ENCODE measurements around the gene DHRSX.
"Not testable (repeated sequence)": the region's sequence is repeated elsewhere in the genome, so short reads cannot be mapped to it uniquely, and the experiment has no call there.

Gene DHRSX

DNA sequence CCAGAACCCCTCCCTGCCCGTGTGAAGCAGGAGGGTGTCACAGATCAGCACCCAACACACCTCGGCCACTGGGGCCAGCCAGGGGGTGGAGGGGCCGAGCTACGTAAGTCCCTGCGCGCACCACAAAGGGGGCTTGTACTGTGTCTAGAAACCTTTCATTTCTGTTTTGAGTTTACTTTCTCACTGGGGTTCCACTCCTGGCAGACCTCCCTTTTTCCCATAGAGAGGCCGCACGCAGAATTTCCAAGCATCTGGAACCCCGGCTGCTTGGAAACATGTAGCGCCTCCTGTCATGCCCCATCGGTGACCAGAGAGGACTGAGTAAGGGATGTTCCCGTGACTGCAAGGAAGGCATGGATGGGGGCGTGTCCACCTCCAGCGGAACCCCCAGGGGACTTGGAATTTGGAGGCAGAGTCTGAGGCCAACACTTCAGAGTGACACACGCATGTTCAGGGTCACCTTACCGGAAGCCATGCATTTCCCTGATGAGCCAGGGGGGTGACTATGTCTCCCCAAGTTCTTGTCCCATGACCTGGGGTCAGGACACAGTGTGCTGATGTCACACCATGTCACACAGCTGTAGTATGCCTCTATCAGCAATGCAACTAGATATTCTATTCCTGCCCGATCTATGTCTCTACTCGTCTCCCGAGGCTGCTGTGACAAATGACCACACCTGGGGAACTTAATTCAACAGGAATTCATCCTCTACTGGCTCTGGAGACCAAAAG is 105.3 kb downstream of the DHRSX start:
- no peak for DNase-seq (ENCODE audit: low read depth)

DNA sequence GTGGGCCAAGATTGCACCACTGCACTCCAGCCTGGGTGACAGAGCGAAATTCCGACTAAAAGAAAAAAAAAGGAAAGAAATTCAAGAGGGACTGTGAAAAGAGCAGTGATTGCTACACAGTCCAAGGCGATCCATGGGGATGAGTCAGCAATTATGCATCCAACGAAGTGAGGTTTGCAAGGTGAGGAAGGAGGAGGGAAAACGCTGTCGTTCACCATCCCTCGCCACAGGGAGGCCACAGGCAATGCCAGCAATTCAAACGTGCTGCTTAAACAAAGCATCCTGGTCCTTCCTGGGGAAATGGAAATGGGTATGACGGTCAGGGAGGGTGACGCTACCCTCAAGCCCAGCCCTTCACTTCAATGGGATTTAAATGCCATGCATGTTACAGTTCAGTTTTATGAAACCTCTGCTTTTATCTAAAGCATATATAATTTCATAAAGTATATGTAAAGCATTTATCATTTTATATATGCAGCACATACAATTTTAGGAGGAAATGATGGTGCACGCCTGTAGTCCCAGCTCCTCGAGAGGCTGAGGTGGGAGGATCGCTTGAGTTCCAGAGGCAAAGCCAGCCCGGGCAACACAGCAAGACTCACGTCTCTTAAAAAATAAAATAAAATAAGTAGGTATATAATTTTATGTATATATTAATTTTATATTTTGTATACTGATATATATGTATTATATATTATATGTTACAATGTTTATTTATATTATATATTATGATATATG is 108.7 kb downstream of the DHRSX start:
- DNase-seq (ENCODE audit: low read depth): peak; percentile 73

DNA sequence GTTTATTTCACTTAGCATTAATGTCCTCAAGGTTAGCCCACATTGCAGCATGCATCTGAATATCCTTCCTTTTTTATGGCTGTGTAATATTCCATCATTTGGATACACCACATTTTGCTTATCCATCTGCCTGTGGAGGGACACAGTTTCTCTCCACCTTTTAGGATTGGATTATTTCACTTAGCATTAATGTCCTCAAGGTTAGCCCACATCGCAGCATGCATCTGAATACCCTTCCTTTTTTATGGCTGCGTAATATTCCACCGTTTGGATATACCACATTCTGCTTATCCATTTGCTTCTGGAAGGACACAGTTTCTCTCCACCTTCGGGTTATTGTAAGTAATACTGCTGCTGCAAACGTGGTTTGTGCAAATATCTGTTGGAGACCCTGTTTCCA is 110.0 kb downstream of the DHRSX start:
- no peak for DNase-seq (ENCODE audit: low read depth)

DNA sequence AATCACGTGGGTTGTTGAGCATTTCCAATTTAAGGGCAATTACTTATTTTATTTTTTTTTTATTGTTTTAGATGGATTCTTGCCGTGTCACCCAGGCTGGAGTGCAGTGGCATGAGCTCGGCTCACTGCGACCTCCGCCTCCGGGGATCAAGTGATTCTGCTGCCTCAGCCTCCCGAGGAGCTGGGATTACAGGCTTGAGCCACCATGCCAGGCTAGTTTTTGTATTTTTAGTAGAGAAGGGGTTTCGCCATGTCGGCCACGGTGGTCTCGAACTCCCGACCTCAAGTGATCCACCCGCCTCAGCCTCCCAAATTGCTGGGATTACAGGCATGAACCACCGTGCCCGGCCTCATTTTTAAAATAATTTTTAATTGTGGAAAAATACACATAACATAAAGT is 111.0 kb downstream of the DHRSX start:
- DNase-seq (ENCODE audit: low read depth): not testable (repeated sequence)

DNA sequence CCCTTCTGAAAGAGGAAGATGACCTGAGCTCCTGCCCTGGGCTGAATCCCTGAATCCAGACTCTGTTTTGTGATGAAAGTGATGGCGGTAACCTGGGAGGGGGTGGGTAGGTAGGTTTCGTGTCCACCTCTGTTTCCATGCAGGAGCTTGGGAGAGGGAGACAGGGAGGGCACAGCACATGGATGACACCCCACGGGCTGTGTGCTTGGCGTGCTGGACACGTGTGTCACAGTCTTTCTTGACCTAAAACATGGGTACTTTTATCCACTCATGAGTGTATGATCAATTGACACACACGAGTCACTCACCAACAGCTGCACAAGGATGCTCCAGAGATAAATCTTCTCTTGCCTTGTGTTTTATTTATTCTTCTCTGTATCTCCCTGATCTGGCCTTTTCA is 111.5 kb downstream of the DHRSX start:
- DNase-seq (ENCODE audit: low read depth): no peak

DNA sequence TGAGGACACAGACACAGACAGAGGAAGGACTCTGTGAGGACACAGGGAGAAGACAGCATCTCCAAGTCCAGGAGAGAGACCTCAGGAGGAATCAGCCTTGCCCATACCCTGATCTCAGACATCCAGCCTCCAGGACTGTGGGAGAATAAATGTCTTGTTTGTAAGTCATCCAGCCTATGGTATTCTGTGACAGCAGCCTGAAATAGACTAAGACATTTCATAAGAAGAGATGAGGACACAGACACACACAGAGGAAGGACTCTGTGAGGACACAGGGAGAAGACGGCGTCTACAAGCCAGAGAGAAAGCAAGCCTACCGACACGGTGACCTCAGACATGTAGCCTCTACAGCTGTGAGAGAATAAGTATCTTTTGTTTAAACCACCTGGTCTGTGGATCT is 112.1 kb downstream of the DHRSX start:
- DNase-seq (ENCODE audit: low read depth): no peak

DNA sequence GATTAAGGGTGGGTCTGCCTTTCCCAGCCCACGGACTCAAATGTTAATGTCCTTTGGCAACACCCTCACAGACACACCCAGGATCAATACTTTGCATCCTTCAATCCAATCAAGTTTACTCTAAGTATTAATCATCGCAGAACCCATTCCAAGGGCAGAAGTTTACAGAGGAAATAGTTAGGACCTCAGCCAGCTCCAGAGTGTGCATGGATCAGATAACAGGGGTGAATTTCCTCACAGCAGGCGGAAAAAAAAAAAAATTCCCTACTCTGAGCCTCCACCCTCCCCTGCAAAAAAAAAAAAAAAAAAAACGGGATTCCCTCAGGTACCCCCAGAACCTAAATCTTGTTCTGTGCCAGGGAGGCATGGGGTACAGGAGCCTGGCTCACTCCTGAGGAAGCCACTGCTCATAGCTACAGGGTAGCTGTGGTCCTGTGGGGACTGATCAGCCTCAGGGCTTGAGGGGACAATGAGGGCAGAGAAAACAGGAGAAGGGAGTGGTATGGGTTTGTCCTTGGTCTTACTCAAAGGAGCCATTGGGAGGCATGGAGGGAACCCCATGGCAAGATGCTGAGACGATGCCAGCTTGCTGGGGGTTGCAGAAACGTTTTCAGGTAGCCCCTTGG is 113.0 kb downstream of the DHRSX start:
- no peak for DNase-seq (ENCODE audit: low read depth)

DNA sequence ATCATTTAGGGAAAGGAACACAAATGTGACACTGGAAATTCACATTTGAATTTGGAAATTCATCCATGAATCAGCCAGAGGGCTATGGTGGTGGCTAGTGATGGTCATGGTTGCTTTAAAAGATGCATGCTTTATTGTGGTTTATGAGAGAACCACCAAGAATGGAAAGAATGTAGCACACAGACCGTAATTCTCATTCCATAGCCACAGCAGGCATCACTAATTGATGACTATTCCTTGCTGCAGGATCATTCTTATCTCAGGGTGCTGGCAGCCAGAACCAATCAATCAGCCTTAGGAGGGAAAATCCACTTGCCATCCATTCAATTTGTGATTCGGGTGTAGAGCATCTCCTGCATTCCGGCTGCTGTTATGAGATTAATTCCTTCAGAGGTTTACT is 115.6 kb downstream of the DHRSX start:
- no peak for DNase-seq (ENCODE audit: low read depth)

DNA sequence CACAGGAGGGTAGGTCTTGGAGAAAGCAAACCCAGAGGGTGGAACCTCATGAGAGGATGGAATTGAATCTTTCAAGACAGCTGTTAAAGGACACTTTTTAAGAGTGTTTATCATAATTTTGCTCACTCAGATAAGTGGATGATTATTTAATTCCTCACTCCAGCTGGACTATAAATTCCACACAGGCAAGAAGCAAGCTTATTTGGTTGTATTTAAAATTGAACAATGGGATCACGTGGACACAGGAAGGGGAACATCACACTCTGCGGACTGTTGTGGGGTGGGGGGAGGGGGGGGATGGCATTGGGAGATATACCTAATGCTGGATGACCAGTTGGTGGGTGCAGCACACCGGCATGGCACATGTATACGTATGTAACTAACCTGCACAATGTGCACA is 116.3 kb downstream of the DHRSX start:
- DNase-seq (ENCODE audit: low read depth): no peak

DNA sequence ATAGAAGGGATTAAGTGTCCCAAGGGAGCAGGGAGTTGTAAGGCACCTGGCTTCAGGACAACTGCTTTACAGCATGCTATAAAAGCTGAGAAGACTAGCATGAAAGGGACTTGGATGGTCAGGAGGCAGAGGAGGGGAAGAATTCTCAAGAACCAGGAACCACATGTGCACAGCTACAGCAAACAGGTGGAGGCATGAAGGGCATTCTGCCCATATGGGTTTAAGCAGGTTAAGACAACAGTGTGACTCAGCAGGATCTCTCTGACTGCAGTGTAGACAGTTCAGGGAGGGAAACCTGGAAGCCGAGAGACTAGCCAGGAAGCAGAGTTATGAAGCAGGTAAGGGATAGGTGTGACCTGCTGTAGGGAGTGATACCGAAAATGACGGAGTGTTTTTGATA is 117.0 kb downstream of the DHRSX start:
- no peak for DNase-seq (ENCODE audit: low read depth)

DNA sequence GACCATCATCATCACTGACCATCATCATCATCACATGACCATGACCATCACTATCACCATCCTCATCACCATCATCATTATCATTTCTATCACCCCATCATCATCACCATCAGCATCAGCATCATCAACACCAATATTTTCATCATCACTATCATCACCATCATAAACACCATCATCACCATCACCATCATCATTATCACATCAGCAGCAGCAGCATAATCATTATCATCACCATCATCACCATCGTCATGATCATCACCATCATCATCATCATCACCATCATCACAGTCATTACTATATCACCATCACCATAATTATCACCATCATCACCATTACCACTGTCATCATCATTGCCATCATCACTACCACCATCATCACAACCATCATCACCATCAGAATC is 117.6 kb downstream of the DHRSX start:
- DNase-seq (ENCODE audit: low read depth): no peak

DNA sequence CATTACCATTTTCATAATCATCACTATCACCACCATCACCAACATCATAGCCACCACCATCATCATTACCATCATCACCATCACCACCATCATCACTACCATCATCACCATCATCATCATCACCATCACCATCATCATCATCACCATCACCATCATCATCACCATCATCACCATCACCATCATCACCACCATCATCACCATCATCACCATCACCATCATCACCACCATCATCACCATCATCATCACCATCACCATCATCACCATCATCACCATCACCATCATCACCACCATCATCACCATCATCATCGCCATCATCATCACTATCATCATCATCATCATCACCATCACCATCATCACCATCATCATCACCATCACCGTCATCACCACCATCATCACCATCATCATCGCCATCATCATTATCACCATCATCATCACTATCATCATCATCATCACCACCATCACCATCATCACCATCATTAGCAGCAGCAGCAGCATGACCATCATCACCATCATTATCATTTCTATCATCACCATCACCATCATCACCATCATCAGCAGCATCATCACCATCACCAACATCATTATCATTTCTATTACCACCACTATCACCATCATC is 118.2 kb downstream of the DHRSX start:
- not testable (repeated sequence) for DNase-seq (ENCODE audit: low read depth)

DNA sequence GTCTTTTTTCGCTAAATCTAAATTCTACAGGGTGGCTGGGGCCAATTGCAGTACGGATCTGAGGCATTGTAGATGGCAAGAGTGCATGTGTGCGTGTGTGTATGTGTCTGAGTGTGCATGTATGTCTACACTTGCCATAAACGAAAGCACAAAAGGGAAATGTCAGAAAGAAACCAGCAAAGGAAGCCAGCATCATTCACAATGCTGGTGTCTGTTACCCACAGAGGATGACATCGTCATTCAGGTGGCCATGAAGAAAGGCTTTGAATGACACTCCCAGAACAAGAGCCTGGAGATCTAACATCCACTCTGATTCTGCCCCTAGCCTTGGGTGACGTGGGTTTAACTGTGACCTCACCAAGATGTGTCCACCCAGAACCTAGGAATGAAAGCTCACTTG is 124.6 kb downstream of the DHRSX start:
- no peak for DNase-seq (ENCODE audit: low read depth)

DNA sequence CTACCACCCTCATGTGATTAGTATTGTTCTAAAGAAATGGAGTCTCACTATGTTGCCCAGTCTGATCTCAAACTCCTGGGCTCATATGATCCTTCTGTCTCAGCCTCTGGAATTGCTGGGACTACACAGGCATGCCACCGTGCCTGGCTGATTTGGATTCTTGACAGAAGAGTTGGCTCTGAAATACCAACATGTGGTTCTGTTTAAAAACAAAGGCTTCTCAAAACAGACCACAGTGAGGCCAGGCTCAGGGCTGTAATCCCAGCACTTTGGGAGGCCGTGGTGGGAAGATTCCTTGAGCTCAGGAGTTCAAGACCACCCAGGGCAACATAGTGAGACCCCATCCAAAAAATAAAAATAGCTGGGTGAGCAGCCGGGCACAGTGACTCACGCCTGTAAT is 126.7 kb downstream of the DHRSX start:
- no peak for DNase-seq (ENCODE audit: low read depth)

DNA sequence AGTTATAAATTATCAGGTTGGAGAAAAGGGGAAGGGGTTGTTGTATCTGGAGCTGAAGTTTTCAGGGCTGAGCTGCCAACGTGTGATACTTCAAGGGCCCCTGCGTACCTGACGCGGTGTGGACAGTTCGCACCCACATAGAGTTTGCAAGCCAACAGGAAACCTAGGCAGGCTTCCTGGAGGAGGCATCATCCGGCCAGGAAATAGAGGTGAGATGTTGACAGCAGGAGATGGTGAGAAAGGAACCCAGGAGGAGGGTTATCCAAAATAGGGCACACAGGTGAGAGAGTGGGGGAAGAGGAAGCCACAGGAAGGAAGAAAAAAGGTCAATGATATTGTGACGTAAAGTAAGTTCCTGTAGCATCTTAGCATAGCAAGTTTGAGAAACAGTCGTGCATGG is 127.2 kb downstream of the DHRSX start:
- DNase-seq (ENCODE audit: low read depth): no peak

DNA sequence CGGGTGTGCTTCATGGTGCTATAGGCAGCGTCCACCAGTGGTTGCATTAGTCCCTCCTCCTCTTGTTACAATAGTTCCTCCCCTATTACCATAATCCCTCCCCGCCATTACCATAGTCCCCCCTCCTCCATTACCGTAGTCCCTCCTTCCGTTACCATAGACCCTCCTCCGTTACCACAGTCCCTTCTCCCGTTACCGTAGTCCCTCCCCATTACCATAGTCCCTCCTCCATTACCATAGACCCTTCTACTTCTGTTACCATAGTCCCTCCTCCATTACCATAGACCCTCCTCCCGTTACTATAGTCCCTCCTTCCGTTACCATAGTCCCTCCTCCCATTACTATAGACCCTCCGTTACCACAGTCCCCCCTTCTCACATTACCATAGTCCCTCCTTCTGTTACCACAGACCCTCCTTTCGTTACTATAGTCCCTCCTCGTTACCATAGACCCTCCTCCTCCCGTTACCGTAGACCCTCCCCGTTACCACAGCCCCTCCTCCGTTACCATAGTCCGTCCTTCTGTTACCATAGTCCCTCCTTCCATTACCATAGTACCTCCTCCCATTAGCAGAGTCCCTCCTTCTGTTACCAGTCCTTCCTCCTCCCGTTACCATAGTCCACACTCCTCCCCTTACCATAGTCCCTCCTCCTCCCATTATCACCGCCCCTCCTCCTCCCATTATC is 129.6 kb downstream of the DHRSX start:
- DNase-seq (ENCODE audit: low read depth): no peak

DNA sequence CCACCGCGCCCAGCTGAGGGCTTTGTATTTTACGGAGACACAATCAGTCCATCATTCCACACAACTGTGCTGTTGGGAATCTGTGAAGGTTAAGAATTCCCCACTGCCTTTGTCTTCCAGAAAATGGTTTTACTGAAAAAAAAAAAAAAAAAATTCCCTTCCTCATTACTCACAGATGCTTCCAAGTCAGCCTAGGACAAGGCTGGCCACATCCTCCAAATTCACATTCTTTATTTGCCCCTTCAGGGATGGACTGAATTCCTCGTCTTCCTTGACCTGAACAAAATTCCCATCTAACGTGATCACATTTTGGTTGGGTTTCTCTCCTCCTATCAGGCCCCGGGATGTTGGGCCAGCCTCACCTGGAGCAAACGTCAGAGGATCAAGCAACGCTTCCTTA is 130.3 kb downstream of the DHRSX start:
- no peak for DNase-seq (ENCODE audit: low read depth)

DNA sequence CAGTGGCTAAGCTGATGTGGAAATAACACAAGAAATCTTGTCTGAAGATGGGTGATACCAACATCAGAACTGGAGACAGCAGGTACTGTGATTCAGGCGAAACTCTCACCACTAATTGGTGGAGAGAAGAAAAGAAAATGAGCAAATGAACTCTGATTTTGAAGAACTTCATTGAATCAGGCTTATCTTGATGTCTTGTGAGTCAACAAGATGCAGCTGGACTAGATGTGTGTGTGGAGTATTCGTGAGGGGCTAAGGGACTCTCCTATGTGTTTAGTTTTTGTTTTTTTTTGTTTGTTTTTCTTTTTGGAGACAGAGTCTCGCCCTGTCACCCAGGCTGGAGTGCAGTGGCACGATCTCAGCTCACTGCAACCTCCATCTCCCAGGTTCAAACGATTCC is 131.6 kb downstream of the DHRSX start:
- no peak for DNase-seq (ENCODE audit: low read depth)

DNA sequence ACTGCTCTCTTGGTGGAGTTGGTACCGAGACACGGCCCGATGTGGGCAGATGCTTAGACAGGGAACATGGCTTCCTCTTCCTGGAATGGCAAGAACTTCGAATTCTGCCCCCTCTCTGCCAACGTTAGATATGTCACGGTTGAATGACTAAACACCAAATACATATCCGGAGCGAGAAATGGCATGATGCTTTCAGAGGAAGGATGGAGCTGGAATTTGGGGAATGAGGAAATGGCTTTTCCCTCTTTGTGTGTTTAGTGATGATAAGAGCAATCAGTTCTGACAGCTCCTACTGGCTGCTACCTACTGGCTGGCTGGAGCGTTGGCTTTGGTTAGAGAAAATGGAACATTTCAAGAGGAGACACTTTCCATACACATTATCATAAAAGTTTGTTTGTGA is 140.0 kb downstream of the DHRSX start:
- no peak for DNase-seq (ENCODE audit: low read depth)

DNA sequence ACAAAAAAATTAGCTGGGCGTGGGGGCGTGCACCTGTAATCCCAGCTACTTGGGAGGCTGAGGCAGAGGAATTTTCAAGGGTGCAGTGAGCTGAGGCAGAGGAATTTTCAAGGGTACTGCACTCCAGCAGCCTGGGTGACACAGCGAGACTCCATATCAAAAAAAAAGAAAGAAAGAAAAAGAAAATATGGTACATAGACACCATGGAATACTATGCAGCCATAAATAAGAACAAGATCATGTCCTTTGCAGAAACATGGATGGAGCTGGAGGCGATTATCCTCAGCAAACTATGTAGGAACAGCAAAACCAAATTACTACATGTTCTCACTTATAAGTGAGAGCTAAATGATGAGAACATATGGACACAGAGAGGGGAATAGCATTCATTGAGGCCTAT is 141.3 kb downstream of the DHRSX start:
- DNase-seq (ENCODE audit: low read depth): not testable (repeated sequence)

DNA sequence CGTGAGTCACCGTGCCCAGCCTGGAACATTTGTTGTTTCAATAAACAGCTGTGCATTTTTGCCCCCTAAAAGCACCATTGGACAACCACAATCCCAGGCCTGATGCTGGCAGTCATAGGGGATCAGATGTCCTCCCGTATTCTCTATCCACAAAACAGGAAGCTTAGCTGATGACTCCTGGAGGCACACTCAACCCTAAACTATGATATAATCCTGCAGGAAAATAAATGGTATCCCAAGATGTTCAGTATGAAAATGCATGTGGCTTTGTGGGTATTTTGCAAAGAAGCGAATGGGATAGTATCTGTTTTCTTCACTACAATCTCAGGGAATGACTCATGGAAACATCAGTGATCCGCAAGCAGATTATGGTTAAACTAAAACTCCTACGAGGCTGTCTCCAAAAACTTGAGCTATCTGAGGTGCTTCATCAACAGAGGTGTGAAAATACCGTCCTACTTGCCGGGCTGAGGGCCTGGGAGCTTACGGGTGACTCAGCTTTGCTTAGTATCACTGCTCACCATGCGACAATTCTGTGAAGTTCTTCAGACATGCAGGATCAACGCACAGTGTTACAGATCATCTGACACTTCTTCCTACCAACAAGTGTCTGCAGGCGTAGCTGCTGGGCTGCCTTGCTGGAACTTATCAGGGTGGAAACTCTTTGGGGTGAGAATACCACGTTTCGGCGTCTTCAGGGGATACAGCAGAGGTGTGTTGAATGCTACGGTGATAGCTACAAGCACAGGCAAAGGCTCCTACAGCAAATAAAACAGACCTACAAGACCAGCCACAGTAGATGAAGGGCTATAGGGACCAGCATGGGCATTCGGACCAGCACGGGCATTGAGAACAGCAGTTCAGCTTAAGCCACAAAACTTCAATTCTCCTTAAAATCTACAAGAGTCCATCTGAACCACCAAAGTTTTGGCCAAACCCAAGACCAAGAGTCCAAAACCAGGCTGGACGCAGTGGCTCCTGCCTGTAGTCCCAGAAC is 148.5 kb downstream of the DHRSX start:
- peak; percentile 89 for DNase-seq (ENCODE audit: low read depth)

Data from HS-27A (cell line).